NT2/D1 (cell line): ENCODE measurements around the gene AMN.

Experiments
- DNase-seq: peaks from one replicate; pipeline ENCODE4 v3.0.0-alpha.2; 2011; ENCODE audit warnings: low read depth, low spot score
- H3K27me3 ChIP-seq: 2 replicates; pipeline ENCODE4 v1.6.0; 2011; ENCODE audit warnings: mild to moderate bottlenecking; ENCODE audit not compliant: insufficient read length, insufficient read depth
- H3K36me3 ChIP-seq: 2 replicates; pipeline ENCODE4 v1.6.1; 2011; ENCODE audit warnings: mild to moderate bottlenecking, low read length, mixed read lengths; ENCODE audit not compliant: insufficient read depth, insufficient read length
- H3K4me1 ChIP-seq: 2 replicates; pipeline ENCODE4 v1.5.1; 2011; ENCODE audit not compliant: insufficient read depth, insufficient read length
- H3K4me3 ChIP-seq: 2 replicates; pipeline ENCODE4 v1.5.1; 2011; ENCODE audit warnings: low read depth; ENCODE audit not compliant: insufficient read length
- H3K9ac ChIP-seq: 2 replicates; pipeline ENCODE4 v1.6.0; 2011; ENCODE audit warnings: low read depth; ENCODE audit not compliant: insufficient read length
- H3K9me3 ChIP-seq: 2 replicates; pipeline ENCODE4 v1.5.1; 2011; ENCODE audit warnings: mild to moderate bottlenecking, low read length; ENCODE audit not compliant: insufficient read depth
- SUZ12 ChIP-seq: IDR thresholded peaks from 2 replicates; pipeline ENCODE4 v1.6.1; 2011; ENCODE audit not compliant: insufficient read length, insufficient read depth; ENCODE audit errors: extremely low read depth
- YY1 ChIP-seq: IDR thresholded peaks from 2 replicates; pipeline ENCODE4 v1.6.1; 2011; ENCODE audit not compliant: insufficient read length, insufficient read depth
- ZNF274 ChIP-seq: IDR thresholded peaks from 2 replicates; pipeline ENCODE4 v1.6.1; 2011; ENCODE audit warnings: mild to moderate bottlenecking, low read depth, low read length

The AMN gene

DNA sequence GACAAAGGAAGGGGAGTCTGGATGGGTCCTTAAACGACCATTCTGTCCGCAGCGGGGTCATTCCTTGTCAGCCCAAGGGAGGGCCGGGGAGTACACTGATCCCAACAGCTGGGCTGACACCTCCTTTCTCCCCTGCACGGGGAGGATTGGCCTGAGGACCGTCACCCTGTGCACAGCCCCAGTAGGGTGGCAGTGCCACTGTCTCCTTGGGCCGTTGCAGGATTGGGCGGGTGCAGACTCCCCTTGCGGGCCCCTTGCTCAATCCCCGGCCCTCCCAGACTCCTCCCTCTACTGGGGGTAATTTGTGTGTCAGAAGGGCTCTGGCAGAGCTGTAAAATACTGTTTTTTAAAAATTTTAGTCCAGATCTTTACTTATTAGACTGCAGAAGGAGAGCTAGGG lies 12.6 kb upstream of the AMN start:
- H3K36me3 ChIP-seq: peaks cover 30% of the 10 kb centered on the region
- no peak for DNase-seq
- no peak for TF ChIP-seq ZNF274
- TF ChIP-seq SUZ12: no peak
- no peak for TF ChIP-seq YY1

DNA sequence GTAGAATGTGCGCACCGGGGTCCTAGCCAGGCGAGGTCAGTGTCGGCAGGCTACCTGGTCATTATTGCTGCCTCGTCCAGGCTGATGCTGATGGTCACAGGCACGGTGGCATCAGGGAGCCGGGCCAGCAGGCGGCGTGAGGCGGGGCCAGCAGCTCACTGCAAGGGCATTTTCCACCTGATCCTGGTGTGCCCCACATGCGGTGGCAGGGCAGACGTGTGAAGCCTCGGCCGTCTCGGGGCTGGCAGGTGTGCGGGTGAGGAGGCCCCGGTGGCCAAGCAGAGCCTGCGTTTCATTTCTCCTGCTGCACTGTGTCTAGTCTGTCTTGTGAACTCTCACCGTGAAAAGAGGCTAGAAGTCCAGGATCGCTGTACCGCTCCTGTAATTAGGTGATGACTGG lies 12.0 kb upstream of the AMN start:
- no peak for DNase-seq
- Histone ChIP-seq H3K4me1 (peaks cover 4% of the 10 kb centered on the region), H3K9ac (peak overlapping the region; percentile 21), H3K9me3 (peaks cover 14% of the 10 kb centered on the region; the same call in 1 of the 2 replicates), H3K27me3 (no peaks in the 10 kb centered on the region), H3K36me3 (peaks cover 25% of the 10 kb centered on the region), H3K4me3 (no peak overlapping the region)
- TF ChIP-seq SUZ12 (no peak), ZNF274 (no peak), YY1 (no peak)

More for the DNA sequence above, 12.6 kb upstream of the AMN start:
- Histone ChIP-seq H3K27me3 (no peaks in the 10 kb centered on the region), H3K9ac (no peak overlapping the region), H3K4me3 (no peak overlapping the region), H3K9me3 (peaks cover 14% of the 10 kb centered on the region; the same call in 1 of the 2 replicates), H3K4me1 (peaks cover 4% of the 10 kb centered on the region)

DNA sequence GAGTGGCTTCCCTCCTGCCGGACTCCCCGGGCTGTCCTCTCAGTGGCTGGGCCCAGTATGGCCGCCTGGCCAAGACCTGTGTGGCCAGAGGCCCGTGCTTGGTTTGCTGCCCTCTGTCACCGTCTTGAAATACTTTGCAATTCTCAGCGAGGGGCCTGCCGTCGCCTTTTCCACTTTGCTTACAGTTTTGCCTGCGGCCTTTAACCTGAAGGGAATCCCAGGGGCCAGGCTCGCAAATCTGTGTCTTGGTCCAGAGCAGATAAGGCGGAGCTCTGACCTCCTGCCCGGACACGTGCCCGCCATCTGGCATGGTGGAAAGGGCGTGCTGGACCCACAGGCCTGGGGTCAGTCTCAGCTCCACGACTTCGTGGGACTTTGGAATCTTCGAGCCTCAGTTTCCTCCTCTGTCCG lies 10.9 kb upstream of the AMN start:
- peaks cover 18% of the 10 kb centered on the region for H3K36me3 ChIP-seq
- no peak overlapping the region for H3K4me3 ChIP-seq
- peaks cover 4% of the 10 kb centered on the region for H3K4me1 ChIP-seq
- no peaks in the 10 kb centered on the region for H3K27me3 ChIP-seq
- H3K9ac ChIP-seq: no peak overlapping the region
- DNase-seq: no peak
- TF ChIP-seq ZNF274 (no peak), SUZ12 (no peak), YY1 (no peak)
- peaks cover 12% of the 10 kb centered on the region; the same call in 1 of the 2 replicates for H3K9me3 ChIP-seq

- no peaks in the 10 kb centered on the region for H3K27me3 ChIP-seq
Measured at GRCh38 chr14:102911991-102912761, 10.3 kb upstream of the AMN start.

DNA sequence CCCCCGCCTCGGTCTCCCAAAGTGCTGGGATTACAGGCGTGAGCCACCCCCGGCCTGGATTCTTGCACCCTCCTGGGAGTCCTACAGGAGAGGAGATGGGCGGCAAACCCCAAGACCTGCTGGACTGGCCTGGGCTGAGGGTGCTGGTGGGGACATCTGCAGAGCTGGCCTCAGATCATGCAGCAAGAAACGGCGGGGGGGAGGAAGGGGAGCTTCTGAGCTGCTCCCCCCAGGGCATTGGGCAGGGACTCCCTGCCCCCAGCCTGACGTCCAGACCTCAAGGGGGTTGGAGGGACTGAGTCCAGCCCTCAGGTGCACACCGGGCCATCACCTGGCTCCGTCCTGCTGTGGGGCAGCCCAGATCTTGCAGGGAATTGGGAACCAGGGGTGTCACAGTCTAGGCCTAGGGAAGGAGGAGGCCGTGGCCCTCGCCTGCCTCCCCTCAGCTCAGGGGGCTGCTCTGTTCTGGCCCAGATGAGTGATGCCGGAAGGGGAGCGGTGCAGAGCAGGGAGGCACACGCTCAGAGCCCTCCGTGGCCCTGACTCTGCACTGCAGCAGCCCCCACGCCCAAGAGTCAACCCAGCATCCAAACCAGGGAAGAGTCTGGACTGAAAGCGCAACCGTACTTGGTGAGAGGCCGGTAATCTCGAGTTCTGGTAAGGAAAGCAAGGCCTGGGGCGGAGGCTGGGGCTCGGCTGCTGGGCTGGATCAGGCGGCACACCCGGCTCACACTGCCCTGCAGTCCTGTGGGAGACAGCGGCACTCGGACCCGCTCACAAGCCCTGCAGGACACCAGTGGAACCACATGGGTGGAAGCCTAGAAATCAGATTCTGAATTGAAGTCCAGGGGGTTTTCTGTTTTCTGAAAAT lies 8.9 kb upstream of the AMN start:
- Histone ChIP-seq H3K27me3 (no peaks in the 10 kb centered on the region), H3K4me1 (peaks cover 9% of the 10 kb centered on the region)
- TF ChIP-seq ZNF274: no peak
- no peak for TF ChIP-seq SUZ12
- no peak for TF ChIP-seq YY1

More at GRCh38 chr14:102911991-102912761, 10.3 kb upstream of the AMN start:
- H3K4me3 ChIP-seq: no peak overlapping the region
- H3K9me3 ChIP-seq: peaks cover 6% of the 10 kb centered on the region; the same call in 1 of the 2 replicates
- H3K4me1 ChIP-seq: peaks cover 4% of the 10 kb centered on the region
- no peak for TF ChIP-seq YY1
- TF ChIP-seq ZNF274: no peak
- no peak for TF ChIP-seq SUZ12
- H3K36me3 ChIP-seq: peaks cover 12% of the 10 kb centered on the region
- no peak for DNase-seq
- H3K9ac ChIP-seq: no peak overlapping the region

DNA sequence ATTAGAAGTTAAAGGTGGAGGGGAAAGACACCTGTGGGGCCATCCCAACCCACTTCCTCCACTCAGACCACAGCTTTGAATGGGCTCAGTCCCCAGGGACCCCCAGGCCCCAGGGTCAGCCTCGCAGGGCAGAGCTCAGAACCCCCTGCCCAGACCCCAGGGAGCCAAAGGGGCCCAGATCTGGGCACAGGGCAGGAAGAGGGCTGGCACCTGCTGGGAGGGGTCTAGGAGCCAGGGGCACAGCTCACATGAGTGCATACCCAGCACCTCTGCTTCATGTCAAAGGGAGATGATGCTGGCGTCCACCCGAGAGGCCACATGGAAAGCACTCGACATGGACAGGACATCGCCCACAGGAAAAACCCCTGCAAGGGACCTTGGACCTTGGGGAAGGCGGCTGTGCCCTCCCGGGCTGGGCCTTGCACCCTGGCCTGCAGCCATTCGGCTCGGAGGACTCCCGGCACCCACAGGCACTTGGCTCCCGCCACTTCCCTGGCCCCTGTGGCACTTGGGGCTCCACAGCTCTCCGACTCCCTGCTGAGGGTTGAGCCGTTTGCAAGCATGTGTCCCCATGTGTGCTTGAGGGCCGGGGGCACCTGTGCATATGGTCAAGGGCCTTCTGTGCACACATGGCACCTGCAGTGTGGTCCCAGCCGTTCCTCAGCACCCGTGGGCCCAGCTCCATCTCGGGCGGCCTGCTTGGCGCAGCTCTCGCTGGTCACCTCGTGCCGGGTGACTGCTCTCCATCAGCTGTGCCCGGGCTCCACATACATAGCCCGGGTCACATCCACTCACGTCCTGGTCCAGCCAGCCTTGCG lies 7.8 kb upstream of the AMN start:
- H3K36me3 ChIP-seq: peaks cover 6% of the 10 kb centered on the region
- no peak for DNase-seq
- H3K4me3 ChIP-seq: no peak overlapping the region
- peaks cover 9% of the 10 kb centered on the region for H3K4me1 ChIP-seq
- H3K9ac ChIP-seq: no peak overlapping the region
- H3K9me3 ChIP-seq: no peaks in the 10 kb centered on the region
- TF ChIP-seq SUZ12 (no peak), YY1 (no peak), ZNF274 (no peak)
- no peaks in the 10 kb centered on the region for H3K27me3 ChIP-seq

More for the DNA sequence above, 8.9 kb upstream of the AMN start:
- Histone ChIP-seq H3K4me3 (no peak overlapping the region), H3K9me3 (no peaks in the 10 kb centered on the region), H3K36me3 (peaks cover 6% of the 10 kb centered on the region), H3K9ac (no peak overlapping the region)
- no peak for DNase-seq
